Thoracic aorta (tissue), 2 donors: ENCODE data around the gene SPON1. TPM values are rescaled to one million over a fixed set of nuclear protein-coding genes. Genes with fewer than 3 reads are reported as not detected.
A peak's percentile ranks its signal among the peaks of the same experiment; 100 is the strongest.

Source experiments
- ATAC-seq: fragments of 150-250 bp; one replicate; pipeline ENCODE4 v1.8.0; 2017; ENCODE audit warnings: low read depth; ENCODE audit not compliant: insufficient number of reproducible peaks, low FRiP score
- DNase-seq: peaks from one replicate; pipeline ENCODE4 v3.0.0-alpha.2; 2020; ENCODE audit warnings: low spot score
- H3K27ac ChIP-seq, 2 donors: fragments of 200-600 bp; sonication (generic); 1 replicate in 1 of 2; 2 replicates in 1 of 2; pipeline ENCODE4 v1.5.1; 2016; ENCODE audit warnings: mild to moderate bottlenecking in 2 of 2, moderate library complexity in 2 of 2
- H3K27me3 ChIP-seq: fragments of 200-600 bp; sonication (generic); replicated peaks from 2 replicates; pipeline ENCODE4 v1.6.0; 2016; ENCODE audit warnings: mild to moderate bottlenecking; ENCODE audit not compliant: insufficient read depth
- H3K36me3 ChIP-seq: fragments of 200-600 bp; sonication (generic); one replicate; pipeline ENCODE4 v1.5.1; 2016
- H3K4me1 ChIP-seq, 2 donors: fragments of 200-600 bp; sonication (generic); 1 replicate in 1 of 2; 2 replicates in 1 of 2; pipeline versions ENCODE4 v1.5.1 to v1.6.0; 2016; ENCODE audit warnings: low read depth in 2 of 2, mild to moderate bottlenecking in 1 of 2; ENCODE audit not compliant: control insufficient read depth in 1 of 2
- H3K4me3 ChIP-seq: fragments of 200-600 bp; sonication (generic); 2 replicates; pipeline ENCODE4 v1.5.1; 2016; ENCODE audit warnings: mild to moderate bottlenecking
- H3K9me3 ChIP-seq: fragments of 200-600 bp; sonication (generic); 2 replicates; pipeline ENCODE4 v1.5.1; 2016
- total RNA-seq, 2 donors: library from RNA; depleted of rRNA; stranded (reverse); fragments of >200 nt; gene quantifications; one replicate each; pipeline versions ENCODE4 v1.1.0 to v1.2.3, GENCODE V29; 2016
- TF ChIP-seq, protein P1 (sequence below): fragments of 200-600 bp; sonication (generic); IDR thresholded peaks from one replicate; pipeline ENCODE4 v1.5.1; 2019; ENCODE audit warnings: antibody characterized with exemption

The SPON1 gene
- total RNA-seq, 2 donors from 2014 or later: 20.6 to 48.5 TPM

DNA sequence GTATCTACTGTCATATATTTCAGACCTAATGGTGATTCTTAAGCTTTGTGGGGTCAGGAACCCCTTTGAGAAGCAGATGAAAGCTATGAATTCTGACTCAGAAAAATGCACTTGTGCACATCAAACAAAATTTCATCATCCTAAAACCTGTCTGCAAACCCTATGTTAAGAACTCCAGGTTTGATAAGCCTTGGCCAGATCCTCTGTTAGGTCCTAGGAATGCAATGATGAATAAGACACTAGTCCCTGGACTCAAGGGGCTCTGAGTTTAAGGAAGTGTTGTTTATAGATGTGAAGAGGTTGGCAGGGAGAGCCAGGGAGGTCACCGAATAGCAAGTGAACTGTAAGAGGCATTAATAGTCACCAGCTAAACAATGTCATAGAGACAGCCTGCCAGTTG lies 103.2 kb downstream of the SPON1 start:
- H3K27me3 ChIP-seq: no peaks in the 10 kb centered on the region
- DNase-seq (no peak), ATAC-seq (no peak)
- H3K9me3 ChIP-seq: no peaks in the 10 kb centered on the region
- no peak overlapping the region for H3K27ac ChIP-seq
- H3K36me3 ChIP-seq: no peaks in the 10 kb centered on the region
- H3K4me3 ChIP-seq: peak overlapping the region; percentile 17
- TF ChIP-seq, protein P1, sequence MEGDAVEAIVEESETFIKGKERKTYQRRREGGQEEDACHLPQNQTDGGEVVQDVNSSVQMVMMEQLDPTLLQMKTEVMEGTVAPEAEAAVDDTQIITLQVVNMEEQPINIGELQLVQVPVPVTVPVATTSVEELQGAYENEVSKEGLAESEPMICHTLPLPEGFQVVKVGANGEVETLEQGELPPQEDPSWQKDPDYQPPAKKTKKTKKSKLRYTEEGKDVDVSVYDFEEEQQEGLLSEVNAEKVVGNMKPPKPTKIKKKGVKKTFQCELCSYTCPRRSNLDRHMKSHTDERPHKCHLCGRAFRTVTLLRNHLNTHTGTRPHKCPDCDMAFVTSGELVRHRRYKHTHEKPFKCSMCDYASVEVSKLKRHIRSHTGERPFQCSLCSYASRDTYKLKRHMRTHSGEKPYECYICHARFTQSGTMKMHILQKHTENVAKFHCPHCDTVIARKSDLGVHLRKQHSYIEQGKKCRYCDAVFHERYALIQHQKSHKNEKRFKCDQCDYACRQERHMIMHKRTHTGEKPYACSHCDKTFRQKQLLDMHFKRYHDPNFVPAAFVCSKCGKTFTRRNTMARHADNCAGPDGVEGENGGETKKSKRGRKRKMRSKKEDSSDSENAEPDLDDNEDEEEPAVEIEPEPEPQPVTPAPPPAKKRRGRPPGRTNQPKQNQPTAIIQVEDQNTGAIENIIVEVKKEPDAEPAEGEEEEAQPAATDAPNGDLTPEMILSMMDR: no peak
- H3K4me1 ChIP-seq: peaks cover 3 to 14% of the 10 kb centered on the region in 2 donors

GRCh38 chr11:14067686-14068085 lies 105.2 kb downstream of the SPON1 start:
- ATAC-seq (no peak), DNase-seq (no peak)
- H3K4me3 ChIP-seq: no peak overlapping the region
- H3K4me1 ChIP-seq: peaks cover 3 to 14% of the 10 kb centered on the region in 2 donors
- no peaks in the 10 kb centered on the region for H3K27me3 ChIP-seq
- TF ChIP-seq, protein P1: no peak
- H3K36me3 ChIP-seq: no peaks in the 10 kb centered on the region
- no peaks in the 10 kb centered on the region for H3K9me3 ChIP-seq
- H3K27ac ChIP-seq: no peak overlapping the region

DNA sequence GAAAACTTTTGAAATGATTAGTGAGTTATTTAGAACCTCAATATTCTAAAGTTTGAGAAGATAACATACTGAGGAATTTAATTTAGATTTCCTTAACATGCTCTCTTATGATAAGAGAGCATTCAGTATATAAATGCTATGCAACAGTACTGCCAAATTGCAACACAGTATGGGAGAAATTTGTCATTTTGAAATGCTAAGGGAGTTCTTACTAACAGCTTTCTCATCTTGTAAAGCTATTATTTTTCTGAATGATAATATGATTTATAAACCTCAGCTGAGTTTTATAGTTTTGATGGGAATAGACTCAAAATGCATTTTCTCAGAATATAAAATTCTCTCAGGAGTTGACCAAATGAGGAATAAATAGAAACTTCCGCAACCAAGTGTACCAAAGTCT lies 108.4 kb downstream of the SPON1 start:
- H3K9me3 ChIP-seq: no peaks in the 10 kb centered on the region
- H3K4me3 ChIP-seq: no peak overlapping the region
- ATAC-seq: no peak
- H3K36me3 ChIP-seq: no peaks in the 10 kb centered on the region
- H3K4me1 ChIP-seq: peaks cover 0 to 3% of the 10 kb centered on the region in 2 donors
- TF ChIP-seq, protein P1: no peak
- no peak for DNase-seq
- H3K27me3 ChIP-seq: no peaks in the 10 kb centered on the region
- H3K27ac ChIP-seq: no peak overlapping the region

DNA sequence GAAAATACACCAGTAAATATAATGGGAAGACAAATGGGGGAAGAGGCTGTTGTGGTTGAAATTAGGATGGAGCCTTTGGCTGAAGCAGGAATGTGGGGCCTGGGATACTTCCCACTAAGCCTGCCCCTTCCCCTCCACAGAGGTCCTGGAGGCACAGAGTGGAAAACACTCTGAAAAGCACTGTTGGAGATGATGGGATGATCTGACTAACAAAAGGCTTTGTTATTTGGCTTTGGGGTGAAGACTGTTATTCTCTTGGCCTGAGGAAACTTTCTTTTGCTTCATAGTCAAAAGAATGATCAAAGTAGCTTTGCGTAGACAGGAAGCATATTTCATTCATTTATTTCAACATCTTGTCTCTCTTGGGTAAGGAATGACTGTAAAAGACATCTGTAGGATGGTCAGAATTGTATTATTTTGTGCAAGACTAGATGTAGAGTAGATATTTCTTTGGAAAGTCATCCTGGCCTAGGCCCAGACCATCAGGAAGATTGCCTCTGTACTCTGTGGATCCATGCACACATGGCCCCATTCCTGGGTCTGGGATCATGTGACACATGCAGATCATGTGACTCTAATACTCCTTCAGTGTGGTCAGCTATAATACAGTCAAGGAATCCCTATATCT lies 111.4 kb downstream of the SPON1 start:
- no peak for ATAC-seq
- Histone ChIP-seq H3K27ac (no peak overlapping the region), H3K36me3 (no peaks in the 10 kb centered on the region), H3K4me1 (no peaks in the 10 kb centered on the region), H3K27me3 (no peaks in the 10 kb centered on the region), H3K4me3 (no peak overlapping the region), H3K9me3 (no peaks in the 10 kb centered on the region)
- no peak for DNase-seq
- TF ChIP-seq, protein P1: no peak

GRCh38 chr11:14075118-14076078 lies 112.9 kb downstream of the SPON1 start:
- TF ChIP-seq, protein P1: no peak
- H3K4me1 ChIP-seq: no peaks in the 10 kb centered on the region
- no peaks in the 10 kb centered on the region for H3K27me3 ChIP-seq
- H3K4me3 ChIP-seq: no peak overlapping the region
- no peaks in the 10 kb centered on the region for H3K9me3 ChIP-seq
- H3K27ac ChIP-seq: no peak overlapping the region
- DNase-seq: no peak
- no peaks in the 10 kb centered on the region for H3K36me3 ChIP-seq
- ATAC-seq: no peak
